Fibroblast of skin of back (primary cell): Measurements from ENCODE around the gene ROPN1.

ENCODE experiments used
- DNase-seq: peaks from one replicate; pipeline ENCODE4 v3.0.0-alpha.2; 2013

ROPN1 gene

GRCh38 chr3:123947482-123947881 is 44.4 kb downstream of the ROPN1 start:
- DNase-seq: no peak

- DNase-seq: no peak
Observed at GRCh38 chr3:123941542-123941941, 50.4 kb downstream of the ROPN1 start.

GRCh38 chr3:123941121-123941520 is 50.8 kb downstream of the ROPN1 start:
- DNase-seq: peak; percentile 9

GRCh38 chr3:123939706-123940105 is 52.2 kb downstream of the ROPN1 start:
- DNase-seq: no peak

- DNase-seq: no peak
Observed at GRCh38 chr3:123936400-123936799, 55.5 kb downstream of the ROPN1 start.

GRCh38 chr3:123935830-123936229 is 56.1 kb downstream of the ROPN1 start:
- DNase-seq: no peak

- no peak for DNase-seq
Observed at GRCh38 chr3:123934250-123934649, 57.7 kb downstream of the ROPN1 start.

GRCh38 chr3:123930445-123930844 is 61.5 kb downstream of the ROPN1 start:
- DNase-seq: peak; percentile 8

- no peak for DNase-seq
Observed at GRCh38 chr3:123929325-123929724, 62.6 kb downstream of the ROPN1 start.

GRCh38 chr3:123926396-123926795 is 65.5 kb downstream of the ROPN1 start:
- no peak for DNase-seq

GRCh38 chr3:123920868-123921267 is 71.1 kb downstream of the ROPN1 start:
- no peak for DNase-seq

GRCh38 chr3:123920383-123920782 is 71.5 kb downstream of the ROPN1 start:
- DNase-seq: no peak

- DNase-seq: no peak
Observed at GRCh38 chr3:123919353-123919752, 72.6 kb downstream of the ROPN1 start.
